Panc1 (cell line): ENCODE measurements around the gene ANKRD30A.

ENCODE experiments used
- CTCF ChIP-seq: fragments of 450-650 bp; IDR thresholded peaks from 2 replicates; pipeline ENCODE4 v1.5.1; 2017; ENCODE audit warnings: mild to moderate bottlenecking
- POLR2AphosphoS5 ChIP-seq: IDR thresholded peaks from 2 replicates; pipeline ENCODE4 v1.6.1; 2012; ENCODE audit warnings: mild to moderate bottlenecking, low read depth, low read length, moderate library complexity
- SIN3A ChIP-seq: IDR thresholded peaks from 2 replicates; pipeline ENCODE4 v1.6.1; 2012; ENCODE audit warnings: low read depth, mild to moderate bottlenecking, low read length, moderate library complexity, borderline replicate concordance; ENCODE audit not compliant: insufficient read depth
- TF ChIP-seq, protein P1 (sequence below), 2 experiments: IDR thresholded peaks; 2 replicates each; pipeline ENCODE4 v1.6.1; 2011 to 2012; ENCODE audit warnings: low read depth in 2 of 2, control low read depth in 1 of 2, low read length in 1 of 2, mild to moderate bottlenecking in 1 of 2, moderate library complexity in 1 of 2; ENCODE audit not compliant: insufficient read depth in 1 of 2

GRCh38 chr10:37379991-37380390 lies 254.6 kb downstream of the ANKRD30A start:
- TF ChIP-seq CTCF (no peak), POLR2AphosphoS5 (no peak), SIN3A (no peak)
- TF ChIP-seq, protein P1, sequence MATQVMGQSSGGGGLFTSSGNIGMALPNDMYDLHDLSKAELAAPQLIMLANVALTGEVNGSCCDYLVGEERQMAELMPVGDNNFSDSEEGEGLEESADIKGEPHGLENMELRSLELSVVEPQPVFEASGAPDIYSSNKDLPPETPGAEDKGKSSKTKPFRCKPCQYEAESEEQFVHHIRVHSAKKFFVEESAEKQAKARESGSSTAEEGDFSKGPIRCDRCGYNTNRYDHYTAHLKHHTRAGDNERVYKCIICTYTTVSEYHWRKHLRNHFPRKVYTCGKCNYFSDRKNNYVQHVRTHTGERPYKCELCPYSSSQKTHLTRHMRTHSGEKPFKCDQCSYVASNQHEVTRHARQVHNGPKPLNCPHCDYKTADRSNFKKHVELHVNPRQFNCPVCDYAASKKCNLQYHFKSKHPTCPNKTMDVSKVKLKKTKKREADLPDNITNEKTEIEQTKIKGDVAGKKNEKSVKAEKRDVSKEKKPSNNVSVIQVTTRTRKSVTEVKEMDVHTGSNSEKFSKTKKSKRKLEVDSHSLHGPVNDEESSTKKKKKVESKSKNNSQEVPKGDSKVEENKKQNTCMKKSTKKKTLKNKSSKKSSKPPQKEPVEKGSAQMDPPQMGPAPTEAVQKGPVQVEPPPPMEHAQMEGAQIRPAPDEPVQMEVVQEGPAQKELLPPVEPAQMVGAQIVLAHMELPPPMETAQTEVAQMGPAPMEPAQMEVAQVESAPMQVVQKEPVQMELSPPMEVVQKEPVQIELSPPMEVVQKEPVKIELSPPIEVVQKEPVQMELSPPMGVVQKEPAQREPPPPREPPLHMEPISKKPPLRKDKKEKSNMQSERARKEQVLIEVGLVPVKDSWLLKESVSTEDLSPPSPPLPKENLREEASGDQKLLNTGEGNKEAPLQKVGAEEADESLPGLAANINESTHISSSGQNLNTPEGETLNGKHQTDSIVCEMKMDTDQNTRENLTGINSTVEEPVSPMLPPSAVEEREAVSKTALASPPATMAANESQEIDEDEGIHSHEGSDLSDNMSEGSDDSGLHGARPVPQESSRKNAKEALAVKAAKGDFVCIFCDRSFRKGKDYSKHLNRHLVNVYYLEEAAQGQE (IDR thresholded peaks at IDR 0.05; ENCODE audit: insufficient read depth in 1 of 2, low read depth in 2 of 2, low read length in 1 of 2): no peak
